ENCODE data around the gene TNS3. TPM values are rescaled to one million over a fixed set of nuclear protein-coding genes. Genes with fewer than 3 reads are reported as not detected.
A peak's percentile ranks its signal among the peaks of the same experiment; 100 is the strongest.

TNS3 gene
- total and polyA plus RNA-seq, 4 donors, result 40.5 to 140 (median 86.7) TPM

GRCh38 chr7:47394751-47395252 lies 187.1 kb downstream of the TNS3 start:
- no peaks in the 10 kb centered on the region for H3K9me3 ChIP-seq (ENCODE audit: control insufficient read depth, low read length)
- WGBS, 2 donors, result 92 to 93% methylated on average over 11 of the region's 11 CpGs
- no peak overlapping the region for H3K4me3 ChIP-seq (ENCODE audit: low read length in 2 of 2)
- peaks cover 7 to 11% of the 10 kb centered on the region in 2 donors for H3K36me3 ChIP-seq (ENCODE audit: control insufficient read depth in 1 of 2, insufficient read depth in 2 of 2, low read length in 1 of 2)
- DNase-seq, result peak in 1 of 2 donors; percentile 27
- intact Hi-C loops (cut with DNase I), result loop anchor here (5.0 kb wide), 1 partner anchor 128 kb away; no protein-coding TSS in a partner anchor
- no peaks in the 10 kb centered on the region for H3K27me3 ChIP-seq (ENCODE audit: control insufficient read depth in 1 of 2, insufficient read depth in 2 of 2, low read length in 1 of 2)
- no peaks in the 10 kb centered on the region for H3K4me1 ChIP-seq (ENCODE audit: control insufficient read depth in 1 of 2, insufficient read depth in 2 of 2, low read length in 2 of 2)
- ATAC-seq (ENCODE audit: low FRiP score), result no peak
- H3K27ac ChIP-seq (ENCODE audit: low read depth in 1 of 2, low read length in 2 of 2), result no peak overlapping the region

DNA sequence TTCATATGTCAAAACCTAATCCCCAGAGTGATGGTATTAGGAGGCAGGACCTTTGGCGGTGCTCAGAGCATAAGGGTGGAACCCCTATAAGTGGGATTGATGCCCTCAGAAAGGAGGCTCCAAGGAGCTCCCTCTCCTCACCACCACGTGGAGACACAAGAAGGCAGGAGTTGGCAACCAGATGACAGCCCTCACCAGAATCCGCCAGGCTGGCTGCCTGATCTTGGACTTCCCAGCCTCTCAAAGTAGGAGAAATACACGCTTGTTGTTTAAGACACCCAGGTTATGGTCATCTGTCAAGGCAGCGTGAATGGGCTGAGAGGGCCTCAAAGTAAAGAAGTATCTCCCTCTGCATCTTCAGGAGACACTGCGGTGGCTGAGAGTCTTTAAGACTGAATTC lies 187.7 kb downstream of the TNS3 start:
- Histone ChIP-seq H3K4me3 (ENCODE audit: low read length in 2 of 2) (no peak overlapping the region), H3K4me1 (ENCODE audit: control insufficient read depth in 1 of 2, insufficient read depth in 2 of 2, low read length in 2 of 2) (no peaks in the 10 kb centered on the region), H3K36me3 (ENCODE audit: control insufficient read depth in 1 of 2, insufficient read depth in 2 of 2, low read length in 1 of 2) (peaks cover 7 to 11% of the 10 kb centered on the region in 2 donors), H3K27ac (ENCODE audit: low read depth in 1 of 2, low read length in 2 of 2) (no peak overlapping the region), H3K27me3 (ENCODE audit: control insufficient read depth in 1 of 2, insufficient read depth in 2 of 2, low read length in 1 of 2) (no peaks in the 10 kb centered on the region), H3K9me3 (ENCODE audit: control insufficient read depth, low read length) (no peaks in the 10 kb centered on the region)
- WGBS, 2 donors, result 85 to 86% methylated on average over 6 of the region's 6 CpGs
- ATAC-seq (ENCODE audit: low FRiP score), result no peak
- intact Hi-C loops (cut with DNase I), result loop anchor here (5.0 kb wide), 1 partner anchor 127 kb away; no protein-coding TSS in a partner anchor
- DNase-seq, result peak in 1 of 2 donors; percentile 24

- WGBS, 2 donors, result 83 to 88% methylated on average over 7 of the region's 7 CpGs
- DNase-seq (peak; percentile 17 to 43), ATAC-seq (ENCODE audit: low FRiP score) (no peak)
- Histone ChIP-seq H3K4me1 (ENCODE audit: control insufficient read depth in 1 of 2, insufficient read depth in 2 of 2, low read length in 2 of 2) (no peaks in the 10 kb centered on the region), H3K4me3 (ENCODE audit: low read length in 2 of 2) (no peak overlapping the region), H3K36me3 (ENCODE audit: control insufficient read depth in 1 of 2, insufficient read depth in 2 of 2, low read length in 1 of 2) (peaks cover 7 to 11% of the 10 kb centered on the region in 2 donors), H3K9me3 (ENCODE audit: control insufficient read depth, low read length) (no peaks in the 10 kb centered on the region), H3K27me3 (ENCODE audit: control insufficient read depth in 1 of 2, insufficient read depth in 2 of 2, low read length in 1 of 2) (no peaks in the 10 kb centered on the region), H3K27ac (ENCODE audit: low read depth in 1 of 2, low read length in 2 of 2) (no peak overlapping the region)
- intact Hi-C loops (cut with DNase I), result loop anchor here (5.0 kb wide), 1 partner anchor 126 kb away; no protein-coding TSS in a partner anchor
Observed at GRCh38 chr7:47393406-47393805, 188.5 kb downstream of the TNS3 start.

DNA sequence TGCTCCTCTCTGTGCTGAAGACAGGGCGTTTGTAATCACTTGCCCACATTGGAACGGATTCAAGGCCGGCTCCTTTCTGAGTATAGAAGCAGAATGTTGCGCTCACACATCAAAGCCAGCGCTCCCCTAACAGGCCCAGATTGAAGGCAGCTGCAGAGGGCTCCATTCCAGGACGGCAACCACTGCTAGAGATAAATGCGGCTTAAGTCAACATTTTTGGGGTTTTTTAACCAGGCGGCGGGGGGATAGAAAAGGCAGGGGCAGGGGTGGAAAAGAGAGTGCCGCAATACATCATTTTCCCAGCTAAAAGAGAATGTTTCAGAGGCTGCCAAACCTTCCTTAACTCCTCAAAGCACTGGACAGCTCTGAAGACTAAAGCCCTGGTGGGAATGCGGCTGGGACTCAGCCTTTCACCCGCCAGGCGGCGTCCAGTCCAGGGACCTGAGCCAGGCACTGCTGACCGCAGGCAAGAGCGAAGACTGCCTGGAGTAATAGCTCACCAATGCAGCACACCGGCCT lies 189.6 kb downstream of the TNS3 start:
- Histone ChIP-seq H3K9me3 (ENCODE audit: control insufficient read depth, low read length) (no peaks in the 10 kb centered on the region), H3K4me3 (ENCODE audit: low read length in 2 of 2) (no peak overlapping the region), H3K27me3 (ENCODE audit: control insufficient read depth in 1 of 2, insufficient read depth in 2 of 2, low read length in 1 of 2) (no peaks in the 10 kb centered on the region), H3K36me3 (ENCODE audit: control insufficient read depth in 1 of 2, insufficient read depth in 2 of 2, low read length in 1 of 2) (peaks cover 7 to 11% of the 10 kb centered on the region in 2 donors), H3K27ac (ENCODE audit: low read depth in 1 of 2, low read length in 2 of 2) (peak overlapping the region in 1 of 2 donors; percentile 23), H3K4me1 (ENCODE audit: control insufficient read depth in 1 of 2, insufficient read depth in 2 of 2, low read length in 2 of 2) (no peaks in the 10 kb centered on the region)
- ATAC-seq (ENCODE audit: low FRiP score) (peak; percentile 89), DNase-seq (peak; percentile 84 to 91)
- intact Hi-C loops (cut with DNase I), result loop anchor here (5.0 kb wide), 1 partner anchor 125 kb away; no protein-coding TSS in a partner anchor
- WGBS, 2 donors, result 5 to 10% methylated on average over 17 of the region's 17 CpGs

DNA sequence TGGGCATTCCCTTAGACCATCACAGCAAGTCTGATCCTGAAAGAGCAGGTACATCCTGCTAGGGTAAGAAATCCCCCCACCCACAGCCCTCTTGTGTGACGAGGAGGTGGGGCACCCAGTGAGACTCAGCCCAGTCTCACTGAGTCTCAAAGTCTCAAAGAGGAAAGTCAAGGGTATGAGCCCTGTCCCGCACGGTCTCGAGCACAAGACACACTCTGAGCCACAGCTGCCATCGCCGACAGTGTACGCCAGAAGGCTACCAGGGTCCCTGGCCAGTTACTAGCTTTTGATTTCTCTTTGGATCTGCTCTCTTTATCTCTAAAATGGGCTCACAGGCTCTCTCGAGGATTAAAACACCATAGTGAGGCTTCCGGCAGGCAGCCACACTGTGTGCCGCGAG lies 190.2 kb downstream of the TNS3 start:
- intact Hi-C loops (cut with DNase I), result loop anchor here (5.0 kb wide), 1 partner anchor 124 kb away; no protein-coding TSS in a partner anchor
- Histone ChIP-seq H3K27me3 (ENCODE audit: control insufficient read depth in 1 of 2, insufficient read depth in 2 of 2, low read length in 1 of 2) (no peaks in the 10 kb centered on the region), H3K9me3 (ENCODE audit: control insufficient read depth, low read length) (no peaks in the 10 kb centered on the region), H3K4me1 (ENCODE audit: control insufficient read depth in 1 of 2, insufficient read depth in 2 of 2, low read length in 2 of 2) (no peaks in the 10 kb centered on the region), H3K36me3 (ENCODE audit: control insufficient read depth in 1 of 2, insufficient read depth in 2 of 2, low read length in 1 of 2) (peaks cover 7 to 8% of the 10 kb centered on the region in 2 donors), H3K27ac (ENCODE audit: low read depth in 1 of 2, low read length in 2 of 2) (no peak overlapping the region), H3K4me3 (ENCODE audit: low read length in 2 of 2) (no peak overlapping the region)
- DNase-seq (peak in 1 of 2 donors; percentile 21), ATAC-seq (ENCODE audit: low FRiP score) (no peak)
- 81 to 83% methylated on average over 11 of the region's 11 CpGs for WGBS, 2 donors

DNA sequence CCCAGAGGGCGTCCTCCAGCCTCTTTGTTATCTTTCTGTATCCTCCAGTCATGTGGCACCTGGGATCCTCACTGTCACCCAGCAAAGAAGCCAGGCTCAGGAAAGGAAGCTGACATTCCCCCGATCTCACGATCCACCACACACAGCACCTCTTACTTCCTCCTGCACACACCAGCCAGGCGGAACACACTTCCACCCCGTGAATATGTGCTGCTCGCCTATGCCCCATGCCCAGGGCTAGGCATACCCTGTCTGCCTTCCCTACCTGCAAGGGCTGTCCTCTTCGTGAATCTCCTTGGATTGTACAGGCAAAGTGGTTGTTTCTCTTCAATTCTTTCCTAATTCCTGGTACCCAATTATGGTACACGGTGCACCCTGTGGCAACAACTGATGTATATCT lies 191.0 kb downstream of the TNS3 start:
- WGBS, 2 donors, result 91 to 94% methylated on average over 8 of the region's 8 CpGs
- H3K36me3 ChIP-seq (ENCODE audit: control insufficient read depth in 1 of 2, insufficient read depth in 2 of 2, low read length in 1 of 2), result peaks cover under 1 to 8% of the 10 kb centered on the region in 2 donors
- ATAC-seq (ENCODE audit: low FRiP score) (no peak), DNase-seq (peak; percentile 3 to 24)
- H3K27me3 ChIP-seq (ENCODE audit: control insufficient read depth in 1 of 2, insufficient read depth in 2 of 2, low read length in 1 of 2), result no peaks in the 10 kb centered on the region
- no peaks in the 10 kb centered on the region for H3K9me3 ChIP-seq (ENCODE audit: control insufficient read depth, low read length)
- no peaks in the 10 kb centered on the region for H3K4me1 ChIP-seq (ENCODE audit: control insufficient read depth in 1 of 2, insufficient read depth in 2 of 2, low read length in 2 of 2)
- intact Hi-C loops (cut with DNase I), result loop anchor here (5.0 kb wide), 1 partner anchor 124 kb away; no protein-coding TSS in a partner anchor
- H3K27ac ChIP-seq (ENCODE audit: low read depth in 1 of 2, low read length in 2 of 2), result no peak overlapping the region
- no peak overlapping the region for H3K4me3 ChIP-seq (ENCODE audit: low read length in 2 of 2)

DNA sequence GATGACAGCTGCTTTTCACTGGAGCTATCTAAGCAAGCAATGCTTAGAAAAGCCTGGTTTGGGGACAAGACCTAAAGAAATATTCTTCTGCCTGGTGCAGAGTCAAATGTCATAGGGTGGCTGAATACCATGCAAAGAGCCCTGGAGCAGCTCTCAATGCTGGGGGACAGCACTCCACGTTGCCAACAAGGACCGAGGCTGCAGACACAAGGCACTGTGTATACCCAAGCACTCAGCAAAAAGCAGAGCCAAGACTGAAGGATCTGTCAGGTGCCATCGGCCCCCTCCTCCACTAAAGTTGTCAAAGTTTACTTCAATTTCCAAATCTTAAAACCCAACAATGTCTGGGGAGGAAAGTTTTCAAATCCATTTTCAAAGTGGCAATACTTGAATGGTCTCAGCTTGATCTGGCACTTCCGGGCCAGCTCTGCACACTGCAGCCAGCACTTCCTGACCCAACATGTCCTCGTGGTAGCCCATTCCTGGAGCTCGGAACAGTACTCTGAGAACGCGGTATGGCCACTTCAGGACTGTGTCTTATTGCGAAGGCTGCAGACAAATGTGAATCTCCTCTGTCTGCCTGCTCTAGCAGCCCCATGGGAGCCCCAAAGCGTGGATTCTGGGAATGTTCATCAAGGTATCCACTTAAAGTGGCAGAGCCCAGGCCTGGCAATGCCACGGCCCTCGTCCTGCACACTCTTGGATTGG lies 191.8 kb downstream of the TNS3 start:
- Histone ChIP-seq H3K4me3 (ENCODE audit: low read length in 2 of 2) (no peak overlapping the region), H3K27me3 (ENCODE audit: control insufficient read depth in 1 of 2, insufficient read depth in 2 of 2, low read length in 1 of 2) (no peaks in the 10 kb centered on the region), H3K9me3 (ENCODE audit: control insufficient read depth, low read length) (no peaks in the 10 kb centered on the region), H3K4me1 (ENCODE audit: control insufficient read depth in 1 of 2, insufficient read depth in 2 of 2, low read length in 2 of 2) (no peaks in the 10 kb centered on the region), H3K27ac (ENCODE audit: low read depth in 1 of 2, low read length in 2 of 2) (no peak overlapping the region), H3K36me3 (ENCODE audit: control insufficient read depth in 1 of 2, insufficient read depth in 2 of 2, low read length in 1 of 2) (peaks cover 0 to 9% of the 10 kb centered on the region in 2 donors)
- WGBS, 2 donors, result 77% methylated on average over 12 of the region's 12 CpGs
- intact Hi-C loops (cut with DNase I), result loop anchor here (5.0 kb wide), 1 partner anchor 123 kb away; no protein-coding TSS in a partner anchor
- DNase-seq, result peak in 1 of 2 donors; percentile 6
- no peak for ATAC-seq (ENCODE audit: low FRiP score)

GRCh38 chr7:47389171-47389922 lies 192.6 kb downstream of the TNS3 start:
- ATAC-seq (ENCODE audit: low FRiP score) (no peak), DNase-seq (peak; percentile 21 to 59)
- Histone ChIP-seq H3K36me3 (ENCODE audit: control insufficient read depth in 1 of 2, insufficient read depth in 2 of 2, low read length in 1 of 2) (peaks cover 0 to 7% of the 10 kb centered on the region in 2 donors), H3K4me1 (ENCODE audit: control insufficient read depth in 1 of 2, insufficient read depth in 2 of 2, low read length in 2 of 2) (no peaks in the 10 kb centered on the region), H3K9me3 (ENCODE audit: control insufficient read depth, low read length) (no peaks in the 10 kb centered on the region), H3K4me3 (ENCODE audit: low read length in 2 of 2) (no peak overlapping the region), H3K27ac (ENCODE audit: low read depth in 1 of 2, low read length in 2 of 2) (no peak overlapping the region), H3K27me3 (ENCODE audit: control insufficient read depth in 1 of 2, insufficient read depth in 2 of 2, low read length in 1 of 2) (no peaks in the 10 kb centered on the region)
- WGBS, 2 donors, result 96 to 98% methylated on average over 16 of the region's 16 CpGs
- intact Hi-C loops (cut with DNase I), result no loop called here

Measured in aorta (tissue), 5 donors.